Hepatocyte (in vitro differentiated cells): ENCODE results near the gene RNASE2. TPM values are rescaled to one million over a fixed set of nuclear protein-coding genes. Genes with fewer than 3 reads are reported as not detected.
"Not testable (repeated sequence)": the region's sequence is repeated elsewhere in the genome, so short reads cannot be mapped to it uniquely, and the experiment has no call there.

ENCODE experiments used
- DNase-seq: peaks from one replicate; pipeline ENCODE4 v3.0.0-alpha.2; 2016; ENCODE audit warnings: low spot score
- H2AFZ ChIP-seq: fragments of 200-600 bp; sonication (generic); 2 replicates; pipeline ENCODE4 v1.6.0; 2016; ENCODE audit warnings: antibody characterized with exemption, mild to moderate bottlenecking
- H3K27ac ChIP-seq: fragments of 200-600 bp; sonication (generic); 2 replicates; pipeline ENCODE4 v1.5.1; 2016; ENCODE audit warnings: mild to moderate bottlenecking
- H3K27me3 ChIP-seq: fragments of 200-600 bp; sonication (generic); 2 replicates; pipeline ENCODE4 v1.6.1; 2016
- H3K36me3 ChIP-seq: fragments of 200-600 bp; sonication (generic); replicated peaks from 2 replicates; pipeline ENCODE4 v1.5.1; 2016; ENCODE audit warnings: low read depth; ENCODE audit not compliant: insufficient read depth
- H3K4me1 ChIP-seq: fragments of 200-600 bp; sonication (generic); 2 replicates; pipeline ENCODE4 v1.5.1; 2016; ENCODE audit warnings: mild to moderate bottlenecking, moderate library complexity; ENCODE audit not compliant: insufficient read depth
- H3K4me2 ChIP-seq: fragments of 200-600 bp; sonication (generic); 2 replicates; pipeline ENCODE4 v1.6.0; 2016
- H3K4me3 ChIP-seq: fragments of 200-600 bp; sonication (generic); 2 replicates; pipeline ENCODE4 v1.5.1; 2016; ENCODE audit warnings: mild to moderate bottlenecking
- H3K79me2 ChIP-seq: fragments of 200-600 bp; sonication (generic); 2 replicates; pipeline ENCODE4 v1.6.0; 2017; ENCODE audit warnings: mild to moderate bottlenecking
- H3K9me2 ChIP-seq: fragments of 200-600 bp; sonication (generic); replicated peaks from 2 replicates; pipeline ENCODE4 v1.6.0; 2017; ENCODE audit warnings: mild to moderate bottlenecking; ENCODE audit not compliant: insufficient read depth
- H3K9me3 ChIP-seq: fragments of 200-600 bp; sonication (generic); 2 replicates; pipeline ENCODE4 v1.5.1; 2016; ENCODE audit warnings: low read depth, mild to moderate bottlenecking
- H4K20me1 ChIP-seq: fragments of 200-600 bp; sonication (generic); 2 replicates; pipeline ENCODE4 v1.6.0; 2016; ENCODE audit warnings: mild to moderate bottlenecking; ENCODE audit not compliant: insufficient read depth, poor library complexity, severe bottlenecking
- CTCF ChIP-seq: fragments of 200-600 bp; sonication (generic); IDR thresholded peaks from 2 replicates; pipeline ENCODE4 v1.5.1; 2016; ENCODE audit warnings: antibody characterized with exemption, mild to moderate bottlenecking; ENCODE audit not compliant: poor library complexity
- EZH2 ChIP-seq: fragments of 200-600 bp; sonication (generic); IDR thresholded peaks from 2 replicates; pipeline ENCODE4 v1.6.1; 2016; ENCODE audit warnings: antibody characterized with exemption, mild to moderate bottlenecking, borderline replicate concordance
- EZH2phosphoT487 ChIP-seq: fragments of 200-600 bp; sonication (generic); IDR thresholded peaks from one replicate; pipeline ENCODE4 v1.6.1; 2018; ENCODE audit warnings: antibody characterized with exemption, mild to moderate bottlenecking, low read depth, moderate library complexity; ENCODE audit not compliant: unreplicated experiment, severe bottlenecking
- WGBS: methylation state at CpG from one replicate; pipeline ENCODE4 v1.1.6; 2016; ENCODE audit warnings: low lambda C conversion rate; ENCODE audit errors: missing lambda C conversion rate; 5-methylcytosine and 5-hydroxymethylcytosine counted together
- polyA plus RNA-seq: library from polyadenylated mRNA; unstranded; fragments of >200 nt; fragmentation: Nextera tagmentation; extraction: Ambion mirVana; gene quantifications from 2 replicates; pipeline ENCODE4 v1.2.1, GENCODE V29; 2016
- total RNA-seq: library from RNA; depleted of rRNA; stranded (reverse); fragments of >200 nt; gene quantifications from 2 replicates; pipeline ENCODE4 v1.2.3, GENCODE V29; 2014

RNASE2 gene
- total and polyA plus RNA-seq, 2 experiments from 2014 or later = 1.6 to 8.9 TPM

- no peaks in the 10 kb centered on the region for H3K9me3 ChIP-seq
- H3K4me3 ChIP-seq = no peak overlapping the region
- H3K27me3 ChIP-seq = no peaks in the 10 kb centered on the region
- H3K9me2 ChIP-seq = no peaks in the 10 kb centered on the region
- 87% methylated on average over 11 of the region's 11 CpGs for WGBS
- no peaks in the 10 kb centered on the region for H4K20me1 ChIP-seq
- no peaks in the 10 kb centered on the region for H3K36me3 ChIP-seq
- H3K79me2 ChIP-seq = no peaks in the 10 kb centered on the region
- H3K4me2 ChIP-seq = no peak overlapping the region
- no peak for TF ChIP-seq EZH2
- no peak for TF ChIP-seq EZH2phosphoT487
- no peak for TF ChIP-seq CTCF
- H3K27ac ChIP-seq = no peak overlapping the region
- DNase-seq = no peak
- H2AFZ ChIP-seq = no peak overlapping the region
- peaks cover 14% of the 10 kb centered on the region for H3K4me1 ChIP-seq
Observed at GRCh38 chr14:20956376-20956976, 1.2 kb downstream of the RNASE2 start.

- peaks cover 14% of the 10 kb centered on the region for H3K4me1 ChIP-seq
- DNase-seq, H3K27ac ChIP-seq, H3K36me3 ChIP-seq, H3K79me2 ChIP-seq, H3K4me2 ChIP-seq, H3K4me3 ChIP-seq, H3K9me3 ChIP-seq, H3K9me2 ChIP-seq, H4K20me1 ChIP-seq, H3K27me3 ChIP-seq, H2AFZ ChIP-seq: not testable (repeated sequence)
Observed at GRCh38 chr14:20958946-20959345, 3.7 kb downstream of the RNASE2 start.

GRCh38 chr14:20969336-20969735 is 14.0 kb downstream of the RNASE2 start:
- H3K9me3 ChIP-seq = no peaks in the 10 kb centered on the region
- TF ChIP-seq CTCF (no peak), EZH2 (no peak), EZH2phosphoT487 (no peak)
- H3K36me3 ChIP-seq = no peaks in the 10 kb centered on the region
- no peaks in the 10 kb centered on the region for H3K79me2 ChIP-seq
- H3K4me3 ChIP-seq = no peak overlapping the region
- DNase-seq = no peak
- H3K4me1 ChIP-seq = peaks cover 13% of the 10 kb centered on the region
- H3K27me3 ChIP-seq = no peaks in the 10 kb centered on the region
- 92% methylated on average over 3 of the region's 3 CpGs for WGBS
- no peak overlapping the region for H3K27ac ChIP-seq
- H3K9me2 ChIP-seq = no peaks in the 10 kb centered on the region
- H4K20me1 ChIP-seq = no peaks in the 10 kb centered on the region
- H2AFZ ChIP-seq = no peak overlapping the region
- H3K4me2 ChIP-seq = no peak overlapping the region

- DNase-seq = no peak
- 55% methylated on average over 10 of the region's 10 CpGs for WGBS
- H3K4me3 ChIP-seq = peak overlapping the region; percentile 51
- H3K9me3 ChIP-seq = no peaks in the 10 kb centered on the region
- H3K79me2 ChIP-seq = no peaks in the 10 kb centered on the region
- H2AFZ ChIP-seq = peak overlapping the region; percentile 92
- peak overlapping the region; percentile 87 for H3K4me2 ChIP-seq
- no peaks in the 10 kb centered on the region for H4K20me1 ChIP-seq
- peaks cover 21% of the 10 kb centered on the region for H3K4me1 ChIP-seq
- H3K27ac ChIP-seq = peak overlapping the region; percentile 81
- no peaks in the 10 kb centered on the region for H3K36me3 ChIP-seq
- H3K27me3 ChIP-seq = no peaks in the 10 kb centered on the region
- TF ChIP-seq EZH2phosphoT487 (no peak), EZH2 (no peak), CTCF (no peak)
- H3K9me2 ChIP-seq = no peaks in the 10 kb centered on the region
Observed at GRCh38 chr14:20970647-20970982, 15.3 kb downstream of the RNASE2 start.
